Measurements from ENCODE around the gene CTNND2. TPM values are rescaled to one million over a fixed set of nuclear protein-coding genes. Genes with fewer than 3 reads are reported as not detected.

The CTNND2 gene
- total and polyA plus RNA-seq, 8 donors, result 9.2 to 62.8 (median 43.7) TPM

DNA sequence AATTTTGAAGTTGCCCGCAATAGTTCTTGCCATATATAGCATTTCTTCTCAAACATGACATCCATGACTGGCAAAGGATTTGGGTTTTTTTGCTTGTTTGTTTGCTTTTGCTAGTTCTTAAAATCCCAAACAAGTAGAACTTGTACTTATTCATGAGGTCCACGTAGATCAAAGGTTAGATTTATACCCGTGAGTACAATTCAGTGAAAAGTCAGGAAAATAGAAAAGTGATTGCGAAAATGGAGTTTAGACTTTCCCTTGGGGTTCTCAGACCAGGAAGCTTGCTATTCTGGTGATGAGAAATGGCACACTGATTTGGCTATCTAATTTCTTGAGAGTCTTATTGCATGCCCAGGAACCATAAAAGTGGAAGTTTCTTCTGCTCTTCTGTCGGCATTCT is 304.7 kb downstream of the CTNND2 start:
- no peaks in the 10 kb centered on the region for H3K27me3 ChIP-seq
- no peak overlapping the region for H3K27ac ChIP-seq
- H3K4me3 ChIP-seq, result no peak overlapping the region
- peaks cover 12 to 37% (median 29%) of the 10 kb centered on the region in 3 donors for H3K4me1 ChIP-seq
- TF ChIP-seq, protein P1, sequence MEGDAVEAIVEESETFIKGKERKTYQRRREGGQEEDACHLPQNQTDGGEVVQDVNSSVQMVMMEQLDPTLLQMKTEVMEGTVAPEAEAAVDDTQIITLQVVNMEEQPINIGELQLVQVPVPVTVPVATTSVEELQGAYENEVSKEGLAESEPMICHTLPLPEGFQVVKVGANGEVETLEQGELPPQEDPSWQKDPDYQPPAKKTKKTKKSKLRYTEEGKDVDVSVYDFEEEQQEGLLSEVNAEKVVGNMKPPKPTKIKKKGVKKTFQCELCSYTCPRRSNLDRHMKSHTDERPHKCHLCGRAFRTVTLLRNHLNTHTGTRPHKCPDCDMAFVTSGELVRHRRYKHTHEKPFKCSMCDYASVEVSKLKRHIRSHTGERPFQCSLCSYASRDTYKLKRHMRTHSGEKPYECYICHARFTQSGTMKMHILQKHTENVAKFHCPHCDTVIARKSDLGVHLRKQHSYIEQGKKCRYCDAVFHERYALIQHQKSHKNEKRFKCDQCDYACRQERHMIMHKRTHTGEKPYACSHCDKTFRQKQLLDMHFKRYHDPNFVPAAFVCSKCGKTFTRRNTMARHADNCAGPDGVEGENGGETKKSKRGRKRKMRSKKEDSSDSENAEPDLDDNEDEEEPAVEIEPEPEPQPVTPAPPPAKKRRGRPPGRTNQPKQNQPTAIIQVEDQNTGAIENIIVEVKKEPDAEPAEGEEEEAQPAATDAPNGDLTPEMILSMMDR (IDR thresholded peaks at IDR 0.05), result no peak
- WGBS, 2 donors, result 95 to 96% methylated on average over 5 of the region's 5 CpGs
- FAIRE-seq (no peak), DNase-seq (no peak), ATAC-seq (no peak)
- no peaks in the 10 kb centered on the region for H3K9me3 ChIP-seq
- intact Hi-C loops (cut with DNase I), result no loop called here
- no peaks in the 10 kb centered on the region for H3K36me3 ChIP-seq

DNA sequence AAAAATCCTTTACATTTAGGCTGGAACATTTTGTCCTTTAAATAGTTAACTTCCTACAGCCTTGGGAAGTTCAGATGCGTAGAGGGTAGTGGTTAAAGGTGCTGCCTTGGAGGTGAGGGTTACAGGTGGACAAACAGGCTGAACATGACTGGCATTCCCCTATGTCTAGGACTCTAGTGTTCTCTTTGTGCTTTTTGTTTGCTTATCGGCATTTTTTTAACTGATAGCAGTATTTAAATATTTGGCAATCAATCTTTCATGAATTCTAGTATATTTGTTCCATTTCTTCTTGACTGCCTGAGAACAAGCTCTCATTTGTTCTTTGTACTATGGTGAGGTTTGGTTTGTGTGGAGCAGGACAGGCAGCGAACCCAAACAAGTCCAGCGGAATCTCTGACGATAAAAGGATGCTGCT is 307.6 kb downstream of the CTNND2 start:
- H3K4me3 ChIP-seq, result no peak overlapping the region
- H3K4me1 ChIP-seq, result peaks cover 17 to 47% (median 39%) of the 10 kb centered on the region in 3 donors
- no peaks in the 10 kb centered on the region for H3K27me3 ChIP-seq
- ATAC-seq (peak; percentile 85 to 94 (median 93)), DNase-seq (peak in 3 of 6 donors; percentile 31 to 44 (median 40)), FAIRE-seq (no peak)
- no peaks in the 10 kb centered on the region for H3K36me3 ChIP-seq
- no peaks in the 10 kb centered on the region for H3K9me3 ChIP-seq
- WGBS, 2 donors, result 14 to 20% methylated on average over 5 of the region's 5 CpGs
- intact Hi-C loops (cut with DNase I), result no loop called here
- H3K27ac ChIP-seq, result peak overlapping the region in 3 of 4 donors; percentile 0 to 42 (median 42)
- TF ChIP-seq, protein P1 (IDR thresholded peaks at IDR 0.05), result no peak

DNA sequence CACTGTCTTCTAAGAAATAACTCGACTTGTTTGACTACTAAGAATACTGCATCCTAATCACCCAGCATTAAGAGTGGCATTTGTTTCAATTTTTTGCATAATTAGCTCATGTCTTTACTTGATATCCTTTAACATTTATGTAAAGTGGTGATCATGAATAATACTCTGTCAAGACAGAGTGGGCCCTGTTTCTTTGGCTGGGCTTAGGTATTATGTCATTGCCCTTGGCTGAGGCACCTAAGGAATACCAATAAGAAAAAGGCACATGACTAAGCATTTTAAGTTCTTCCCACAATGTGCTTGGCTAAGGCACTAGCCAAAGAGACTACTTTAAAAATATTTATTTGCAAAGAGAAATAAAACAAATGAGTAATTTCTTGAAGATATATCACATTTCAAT is 308.1 kb downstream of the CTNND2 start:
- WGBS, 2 donors, result 79 to 80% methylated on average over 1 of the region's 1 CpG
- TF ChIP-seq, protein P1 (IDR thresholded peaks at IDR 0.05), result no peak
- no peak for FAIRE-seq
- no peaks in the 10 kb centered on the region for H3K36me3 ChIP-seq
- no peak for DNase-seq
- H3K9me3 ChIP-seq, result no peaks in the 10 kb centered on the region
- peak overlapping the region in 2 of 4 donors; percentile 42 for H3K27ac ChIP-seq
- H3K4me3 ChIP-seq, result no peak overlapping the region
- intact Hi-C loops (cut with DNase I), result no loop called here
- peaks cover 17 to 47% (median 39%) of the 10 kb centered on the region in 3 donors for H3K4me1 ChIP-seq
- no peaks in the 10 kb centered on the region for H3K27me3 ChIP-seq
- ATAC-seq, result peak; percentile 73 to 83 (median 76)

DNA sequence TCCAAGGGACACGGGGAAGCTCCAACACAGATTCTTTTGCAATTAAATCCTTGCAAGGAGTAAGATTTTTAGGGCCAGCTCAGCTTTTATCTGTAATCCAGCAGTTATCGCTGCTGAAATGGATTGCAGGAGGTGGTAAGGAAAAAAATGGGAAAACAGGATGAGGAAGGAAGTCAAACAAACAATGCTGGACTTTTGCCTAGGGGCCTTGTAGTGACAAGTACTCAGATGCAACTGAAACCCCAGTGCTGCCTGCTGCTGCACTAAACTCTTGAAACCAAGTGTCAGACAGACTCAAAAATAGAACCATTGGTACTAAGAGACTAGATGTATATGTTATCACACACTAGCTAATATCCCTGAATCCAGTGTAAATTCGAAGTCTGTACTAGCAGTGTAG is 309.2 kb downstream of the CTNND2 start:
- H3K4me1 ChIP-seq, result peaks cover 17 to 47% (median 39%) of the 10 kb centered on the region in 3 donors
- no peak for ATAC-seq
- TF ChIP-seq, protein P1 (IDR thresholded peaks at IDR 0.05), result no peak

DNA sequence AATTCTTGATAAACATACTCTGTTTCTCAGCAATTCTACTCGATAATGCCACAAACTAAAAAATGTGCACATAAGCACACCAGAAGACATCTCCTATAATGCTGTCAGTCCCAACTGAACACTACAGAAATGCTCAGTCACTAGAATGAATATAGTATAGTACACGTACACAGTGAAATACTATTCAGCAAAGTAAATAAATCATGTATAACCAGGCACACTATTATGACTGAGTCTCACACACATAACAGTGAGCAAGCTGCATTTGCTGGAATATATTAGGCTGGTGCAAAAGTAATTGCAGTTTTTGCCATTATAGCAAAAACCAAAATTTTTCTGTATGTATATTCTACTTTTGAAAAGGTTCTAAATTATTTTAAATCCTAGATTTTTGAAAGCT is 310.2 kb downstream of the CTNND2 start:
- no peak for DNase-seq
- peak overlapping the region in 2 of 4 donors; percentile 42 for H3K27ac ChIP-seq
- intact Hi-C loops (cut with DNase I), result no loop called here
- WGBS, 2 donors, result 74 to 82% methylated on average over 2 of the region's 2 CpGs
- no peak for ATAC-seq
- no peak overlapping the region for H3K4me3 ChIP-seq
- no peaks in the 10 kb centered on the region for H3K36me3 ChIP-seq
- peaks cover 17 to 47% (median 39%) of the 10 kb centered on the region in 3 donors for H3K4me1 ChIP-seq
- FAIRE-seq, result no peak
- no peaks in the 10 kb centered on the region for H3K9me3 ChIP-seq
- H3K27me3 ChIP-seq, result no peaks in the 10 kb centered on the region
- TF ChIP-seq, protein P1 (IDR thresholded peaks at IDR 0.05), result no peak

More for the DNA sequence above, 309.2 kb downstream of the CTNND2 start:
- H3K27me3 ChIP-seq, result no peaks in the 10 kb centered on the region
- intact Hi-C loops (cut with DNase I), result no loop called here
- WGBS, 2 donors, result 15 to 21% methylated on average over 3 of the region's 3 CpGs
- no peak overlapping the region for H3K4me3 ChIP-seq
- H3K36me3 ChIP-seq, result no peaks in the 10 kb centered on the region
- DNase-seq (no peak), FAIRE-seq (no peak)
- H3K9me3 ChIP-seq, result no peaks in the 10 kb centered on the region
- peak overlapping the region in 2 of 4 donors; percentile 42 for H3K27ac ChIP-seq
